IMR-90 (cell line): ENCODE results near the gene NDUFAF8. TPM values are rescaled to one million over a fixed set of nuclear protein-coding genes. Genes with fewer than 3 reads are reported as not detected.

Experiments
- ATAC-seq: fragments of 200-7000 bp; cut with Tn5 transposase; 2 replicates; pipeline ENCODE4 v1.9.1; 2020; ENCODE audit warnings: low read depth, mild to moderate bottlenecking, moderate library complexity
- BruUV-seq: library from RNA; stranded (reverse); fragments of 400-500 nt; replicated peaks from 2 replicates; lab custom pipeline; 2021; lab: Mats Ljungman, UMichigan
- CTCF ChIA-PET: fragments of 300-600 bp; formaldehyde crosslinking; extraction: SDS; loops from one replicate; lab custom pipeline; 2021; ENCODE audit warnings: antibody characterized with exemption; lab: Yijun Ruan, JAX
- POLR2A ChIA-PET: fragments of 300-600 bp; sonication (Branson Sonifier 250); formaldehyde crosslinking; loops from one replicate; lab custom pipeline; 2022; ENCODE audit warnings: antibody characterized with exemption; ENCODE audit not compliant: unreplicated experiment; lab: Charles Lee
- DNase-seq: peaks from one replicate; pipeline ENCODE4 v3.0.0; 2013
- H2AFZ ChIP-seq: replicated peaks from 2 replicates; pipeline ENCODE3; 2013; ENCODE audit warnings: low read length, mild to moderate bottlenecking; ENCODE audit not compliant: poor library complexity
- H2AK5ac ChIP-seq: 2 replicates; pipeline ENCODE4 v1.6.1; 2013; ENCODE audit warnings: low read depth, low read length, inconsistent platforms
- H2AK9ac ChIP-seq: replicated peaks from 2 replicates; pipeline ENCODE3; 2013; ENCODE audit warnings: mild to moderate bottlenecking, low read depth, low read length, moderate library complexity; ENCODE audit not compliant: poor library complexity
- H2BK120ac ChIP-seq: 2 replicates; pipeline ENCODE4 v1.6.1; 2013; ENCODE audit warnings: low read depth, low read length, inconsistent platforms
- H2BK15ac ChIP-seq: 3 replicates; pipeline ENCODE4 v1.6.1; 2013; ENCODE audit warnings: low read depth, low read length, inconsistent platforms
- H2BK20ac ChIP-seq: 2 replicates; pipeline ENCODE4 v1.6.1; 2013; ENCODE audit warnings: low read depth, mild to moderate bottlenecking, inconsistent platforms, low read length, moderate library complexity
- H2BK5ac ChIP-seq: 2 replicates; pipeline ENCODE4 v1.6.1; 2013; ENCODE audit warnings: mild to moderate bottlenecking, low read depth, low read length, inconsistent platforms; ENCODE audit not compliant: poor library complexity, severe bottlenecking
- H3K14ac ChIP-seq: replicated peaks from 2 replicates; pipeline ENCODE4 v1.6.1; 2013; ENCODE audit warnings: low read depth, low read length, inconsistent platforms
- H3K18ac ChIP-seq: 2 replicates; pipeline ENCODE4 v1.6.1; 2013; ENCODE audit warnings: low read depth, low read length, control low read depth
- H3K23ac ChIP-seq: 2 replicates; pipeline ENCODE4 v1.6.1; 2013; ENCODE audit warnings: low read depth, low read length, inconsistent platforms
- H3K27ac ChIP-seq: 2 replicates; pipeline ENCODE4 v1.5.1; 2013; ENCODE audit warnings: mild to moderate bottlenecking, control low read depth, low read length; ENCODE audit not compliant: insufficient read depth
- H3K27me3 ChIP-seq: 2 replicates; pipeline ENCODE4 v1.6.1; 2013; ENCODE audit warnings: low read length; ENCODE audit not compliant: control insufficient read depth, insufficient read depth
- H3K36me3 ChIP-seq: 2 replicates; pipeline ENCODE4 v1.6.1; 2013; ENCODE audit warnings: low read length, mixed read lengths; ENCODE audit not compliant: control insufficient read depth, insufficient read depth
- H3K4ac ChIP-seq: 2 replicates; pipeline ENCODE4 v1.6.1; 2013; ENCODE audit warnings: low read depth, low read length, inconsistent platforms
- H3K4me1 ChIP-seq: 2 replicates; pipeline ENCODE4 v1.6.1; 2013; ENCODE audit warnings: low read length, mixed read lengths; ENCODE audit not compliant: control insufficient read depth, insufficient read depth
- H3K4me2 ChIP-seq: 2 replicates; pipeline ENCODE4 v1.6.1; 2013; ENCODE audit warnings: low read depth, mild to moderate bottlenecking, control low read depth, low read length, moderate library complexity
- H3K4me3 ChIP-seq: 2 replicates; pipeline ENCODE4 v1.5.1; 2013; ENCODE audit warnings: low read depth, mild to moderate bottlenecking, control low read depth, low read length, moderate library complexity; ENCODE audit not compliant: insufficient read depth
- H3K56ac ChIP-seq: 2 replicates; pipeline ENCODE4 v1.6.1; 2013; ENCODE audit warnings: low read length, inconsistent platforms; ENCODE audit not compliant: insufficient read depth; ENCODE audit errors: extremely low read depth
- H3K79me1 ChIP-seq, 2 experiments: 2 replicates each; pipeline ENCODE4 v1.6.1; 2013; ENCODE audit warnings: low read length in 2 of 2, inconsistent platforms in 1 of 2, low read depth in 1 of 2
- H3K9ac ChIP-seq: 2 replicates; pipeline ENCODE4 v1.6.1; 2013; ENCODE audit warnings: low read depth, low read length, control low read depth
- H3K9me1 ChIP-seq: 2 replicates; pipeline ENCODE4 v1.6.1; 2013; ENCODE audit warnings: low read length, inconsistent platforms; ENCODE audit not compliant: insufficient read depth
- H3K9me3 ChIP-seq: 2 replicates; pipeline ENCODE4 v1.6.1; 2013; ENCODE audit warnings: low read length; ENCODE audit not compliant: control insufficient read depth, insufficient read depth
- H4K20me1 ChIP-seq: 2 replicates; pipeline ENCODE4 v1.6.1; 2013; ENCODE audit warnings: low read length, inconsistent platforms; ENCODE audit not compliant: insufficient read depth
- H4K5ac ChIP-seq: 2 replicates; pipeline ENCODE4 v1.6.1; 2013; ENCODE audit warnings: mild to moderate bottlenecking, low read depth, low read length, control low read depth
- H4K8ac ChIP-seq, 2 experiments: 2 replicates each; pipeline ENCODE4 v1.6.1; 2013; ENCODE audit warnings: low read depth in 2 of 2, low read length in 2 of 2, control low read depth in 1 of 2, inconsistent platforms in 1 of 2
- H4K91ac ChIP-seq: 2 replicates; pipeline ENCODE4 v1.6.1; 2013; ENCODE audit warnings: low read depth, low read length, inconsistent platforms; ENCODE audit not compliant: insufficient read depth
- BHLHE40 ChIP-seq: fragments of 150-350 bp; IDR thresholded peaks from 2 replicates; pipeline ENCODE4 v1.6.1; 2016; ENCODE audit warnings: mild to moderate bottlenecking, low read depth, low read length
- CEBPB ChIP-seq: IDR thresholded peaks from 2 replicates; pipeline ENCODE4 v1.6.1; 2012; ENCODE audit warnings: low read depth, low read length, improper control_type of control experiment
- CHD1 ChIP-seq: IDR thresholded peaks from 2 replicates; pipeline ENCODE4 v1.6.1; 2012; ENCODE audit warnings: low read depth, low read length, improper control_type of control experiment
- ELK1 ChIP-seq: fragments of 150-350 bp; IDR thresholded peaks from 2 replicates; pipeline ENCODE4 v1.6.1; 2016; ENCODE audit warnings: low read depth, mild to moderate bottlenecking, low read length, moderate library complexity, borderline replicate concordance
- FOS ChIP-seq: fragments of 150-350 bp; IDR thresholded peaks from 2 replicates; pipeline ENCODE4 v1.6.1; 2016; ENCODE audit warnings: low read depth, low read length
- MAFK ChIP-seq: IDR thresholded peaks from 2 replicates; pipeline ENCODE4 v1.6.1; 2012; ENCODE audit warnings: low read depth, low read length, improper control_type of control experiment
- MAZ ChIP-seq: IDR thresholded peaks from 2 replicates; pipeline ENCODE4 v1.6.1; 2012; ENCODE audit warnings: low read depth, mild to moderate bottlenecking, low read length, improper control_type of control experiment, moderate library complexity, borderline replicate concordance
- MXI1 ChIP-seq: IDR thresholded peaks from 2 replicates; pipeline ENCODE4 v1.6.1; 2012; ENCODE audit warnings: low read depth, mild to moderate bottlenecking, low read length, moderate library complexity, borderline replicate concordance
- NFE2L2 ChIP-seq: fragments of 150-350 bp; IDR thresholded peaks from 2 replicates; pipeline ENCODE4 v1.6.1; 2016; ENCODE audit warnings: low read depth, mild to moderate bottlenecking, low read length
- POLR2A ChIP-seq: IDR thresholded peaks from 2 replicates; pipeline ENCODE4 v1.6.1; 2012; ENCODE audit warnings: mild to moderate bottlenecking, low read depth, low read length
- RAD21 ChIP-seq: IDR thresholded peaks from 2 replicates; pipeline ENCODE4 v1.6.1; 2012; ENCODE audit warnings: low read length, improper control_type of control experiment
- RCOR1 ChIP-seq: IDR thresholded peaks from 2 replicates; pipeline ENCODE4 v1.6.1; 2012; ENCODE audit warnings: mild to moderate bottlenecking, low read length, improper control_type of control experiment; ENCODE audit not compliant: insufficient replicate concordance
- RFX5 ChIP-seq: IDR thresholded peaks from 2 replicates; pipeline ENCODE4 v1.8.0; 2012; ENCODE audit warnings: low read depth, mild to moderate bottlenecking, low read length, moderate library complexity
- SMC3 ChIP-seq: fragments of 150-350 bp; IDR thresholded peaks from 2 replicates; pipeline ENCODE4 v1.6.1; 2016; ENCODE audit warnings: low read depth, mild to moderate bottlenecking, antibody characterized with exemption, low read length, moderate library complexity
- USF2 ChIP-seq: fragments of 150-350 bp; IDR thresholded peaks from 2 replicates; pipeline ENCODE4 v1.6.1; 2017; ENCODE audit warnings: mild to moderate bottlenecking, antibody characterized with exemption, low read length, low read depth
- WGBS, 2 experiments: methylation state at CpG; one replicate each; pipeline versions ENCODE4 v1.1.5 to v1.1.7; 2013; ENCODE audit warnings: missing lambda C conversion rate in 2 of 2; ENCODE audit not compliant: insufficient read length in 1 of 2; ENCODE audit errors: extremely low coverage in 2 of 2; 5-methylcytosine and 5-hydroxymethylcytosine counted together
- dilution Hi-C: fragments of 300-500 bp; cut with HindIII; formaldehyde crosslinking; loops from one replicate; pipeline ENCODE4 v1.14.3; 2018; ENCODE audit warnings: low sequenced_read_pairs; ENCODE audit not compliant: unreplicated experiment
- in situ Hi-C: fragments of 300-500 bp; cut with MboI; formaldehyde crosslinking; loops from 3 replicates; pipeline ENCODE4 v1.14.3; 2019; ENCODE audit warnings: low sequenced_read_pairs, inconsistent platforms, mixed read lengths
- intact Hi-C: fragments of 100-400 bp; cut with micrococcal nuclease; formaldehyde crosslinking; loops from 2 replicates; pipeline ENCODE4 v1.10.0; 2022
- polyA plus RNA-seq, 3 experiments: library from polyadenylated mRNA; depleted of rRNA; stranded (reverse); fragments of >200 nt; gene quantifications; 2 replicates each; pipeline ENCODE4 v1.2.3, GENCODE V29; 2012; ENCODE audit warnings: low replicate concordance in 1 of 3
- total RNA-seq: library from RNA; depleted of rRNA; stranded (reverse); fragments of >200 nt; gene quantifications from 2 replicates; pipeline ENCODE4 v1.2.3, GENCODE V29; 2012
- TF ChIP-seq, protein P1 (sequence below): conservative IDR thresholded peaks from 2 replicates; pipeline ENCODE4 v1.5.1; 2012; ENCODE audit warnings: mild to moderate bottlenecking, low read depth, low read length, improper control_type of control experiment

Gene NDUFAF8
- total and polyA plus RNA-seq, 2 of the 4 experiments (the other 2 are of a cell fraction), result 11.1 to 65.0 TPM

- H3K4me2 ChIP-seq, result no peak overlapping the region
- ATAC-seq, result no peak
These were observed 12.7 kb downstream of the NDUFAF8 start for GRCh38 chr17:81251709-81252301.

More at GRCh38 chr17:81251709-81252301, 12.7 kb downstream of the NDUFAF8 start:
- Histone ChIP-seq H2BK120ac (no peak overlapping the region), H2AK9ac (no peak overlapping the region), H3K27me3 (no peaks in the 10 kb centered on the region), H3K9me1 (peaks cover 7% of the 10 kb centered on the region), H3K18ac (no peak overlapping the region), H4K20me1 (peaks cover 22% of the 10 kb centered on the region), H4K8ac (no peak overlapping the region), H3K27ac (no peak overlapping the region), H3K9ac (no peak overlapping the region), H3K36me3 (peaks cover 27% of the 10 kb centered on the region), H3K4ac (no peak overlapping the region), H4K91ac (no peak overlapping the region), H3K9me3 (no peaks in the 10 kb centered on the region), H3K56ac (no peak overlapping the region), H2AK5ac (no peak overlapping the region), H2BK20ac (no peak overlapping the region), H4K5ac (no peak overlapping the region), H3K14ac (no peak overlapping the region), H2BK5ac (no peak overlapping the region), H3K4me1 (peaks cover 12% of the 10 kb centered on the region), H3K4me3 (no peak overlapping the region), H3K79me1 (peaks cover 9 to 21% of the 10 kb centered on the region in 2 experiments; a peak in 3 of 4 replicates), H3K23ac (no peak overlapping the region), H2BK15ac (no peak overlapping the region), H2AFZ (no peak overlapping the region)
- in situ Hi-C loops (no loop called here), intact Hi-C loops (no loop called here), dilution Hi-C loops (no loop called here)
- ChIA-PET POLR2A (no interaction called here), CTCF (no interaction called here)
- no peak for DNase-seq
- WGBS, 2 experiments, result 75% methylated on average over 16 of the region's 29 CpGs; no CpG with 5 or more reads in 1 of the 2 experiments
- BruUV-seq, result no TSS peak
- TF ChIP-seq MXI1 (no peak), RCOR1 (no peak), BHLHE40 (no peak), NFE2L2 (no peak), MAZ (no peak), USF2 (no peak), SMC3 (no peak), RFX5 (no peak), POLR2A (no peak), CEBPB (no peak), FOS (no peak), RAD21 (no peak), ELK1 (no peak), MAFK (no peak), CHD1 (no peak)
- TF ChIP-seq, protein P1, sequence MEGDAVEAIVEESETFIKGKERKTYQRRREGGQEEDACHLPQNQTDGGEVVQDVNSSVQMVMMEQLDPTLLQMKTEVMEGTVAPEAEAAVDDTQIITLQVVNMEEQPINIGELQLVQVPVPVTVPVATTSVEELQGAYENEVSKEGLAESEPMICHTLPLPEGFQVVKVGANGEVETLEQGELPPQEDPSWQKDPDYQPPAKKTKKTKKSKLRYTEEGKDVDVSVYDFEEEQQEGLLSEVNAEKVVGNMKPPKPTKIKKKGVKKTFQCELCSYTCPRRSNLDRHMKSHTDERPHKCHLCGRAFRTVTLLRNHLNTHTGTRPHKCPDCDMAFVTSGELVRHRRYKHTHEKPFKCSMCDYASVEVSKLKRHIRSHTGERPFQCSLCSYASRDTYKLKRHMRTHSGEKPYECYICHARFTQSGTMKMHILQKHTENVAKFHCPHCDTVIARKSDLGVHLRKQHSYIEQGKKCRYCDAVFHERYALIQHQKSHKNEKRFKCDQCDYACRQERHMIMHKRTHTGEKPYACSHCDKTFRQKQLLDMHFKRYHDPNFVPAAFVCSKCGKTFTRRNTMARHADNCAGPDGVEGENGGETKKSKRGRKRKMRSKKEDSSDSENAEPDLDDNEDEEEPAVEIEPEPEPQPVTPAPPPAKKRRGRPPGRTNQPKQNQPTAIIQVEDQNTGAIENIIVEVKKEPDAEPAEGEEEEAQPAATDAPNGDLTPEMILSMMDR, result no peak
